HCT116 (cell line): ENCODE results near the gene SLC44A4. TPM values are rescaled to one million over a fixed set of nuclear protein-coding genes. Genes with fewer than 3 reads are reported as not detected.

ENCODE experiments used
- ATAC-seq: fragments of 200-7000 bp; cut with Tn5 transposase; 2 replicates; pipeline ENCODE4 v1.9.1; 2020; ENCODE audit warnings: mild to moderate bottlenecking, moderate library complexity
- BruUV-seq: library from RNA; stranded (reverse); fragments of 400-500 nt; replicated peaks from 2 replicates; lab custom pipeline; 2021; lab: Mats Ljungman, UMichigan
- CTCF ChIA-PET: fragments of 300-600 bp; sonication (Branson Sonifier 250); formaldehyde crosslinking; loops from one replicate; lab custom pipeline; 2021; ENCODE audit warnings: antibody characterized with exemption; lab: Charles Lee
- POLR2A ChIA-PET: fragments of 300-600, 350-600 bp; sonication (Branson Sonifier 250); formaldehyde crosslinking; loops from one replicate; lab custom pipeline; 2021; ENCODE audit warnings: antibody characterized with exemption; lab: Charles Lee
- RAD21 ChIA-PET, 2 experiments: fragments of 300-600 bp; sonication (Branson Sonifier 250); formaldehyde crosslinking; loops; one replicate each; lab custom pipeline; 2023; ENCODE audit warnings: low total read pairs in 2 of 2; ENCODE audit not compliant: uncharacterized antibody in 2 of 2, unreplicated experiment in 2 of 2, low non-redundant PET in 1 of 2; lab: Charles Lee
- DNase-seq: peaks from one replicate; pipeline ENCODE4 v3.0.0-alpha.2; 2010; ENCODE audit warnings: low read depth, low spot score
- H2AFZ ChIP-seq: fragments of 200-600 bp; shearing (Covaris generic), sonication (generic); 2 replicates; pipeline ENCODE4 v1.6.1; 2017; ENCODE audit warnings: low read depth, mixed run types, mixed read lengths, antibody characterized with exemption, low read length; ENCODE audit not compliant: poor library complexity, severe bottlenecking
- H3K27ac ChIP-seq: 2 replicates; pipeline ENCODE4 v1.5.1; 2012; ENCODE audit warnings: low read depth, low read length
- H3K27me3 ChIP-seq: fragments of 200-600 bp; sonication (generic); 2 replicates; pipeline ENCODE4 v1.6.1; 2016; ENCODE audit warnings: mixed run types, low read length, mixed read lengths; ENCODE audit not compliant: insufficient read depth
- H3K36me3 ChIP-seq, 2 experiments: fragments of 200-500 bp in 1 of 2; fragments of 200-600 bp in 1 of 2; sonication (Bioruptor generic) in 1 of 2; sonication (generic) in 1 of 2; 2 replicates each; pipeline versions ENCODE4 v1.5.1 to v1.6.1; 2014 to 2016; ENCODE audit warnings: low read length in 2 of 2, inconsistent platforms in 1 of 2, mixed read lengths in 1 of 2, mixed run types in 1 of 2; ENCODE audit not compliant: insufficient read depth in 2 of 2, control insufficient read depth in 1 of 2
- H3K4me1 ChIP-seq, 2 experiments: fragments of 200-600 bp in 1 of 2; sonication (generic) in 1 of 2; 2 replicates each; pipeline versions ENCODE4 v1.5.1 to v1.6.1; 2012 to 2017; ENCODE audit warnings: low read length in 2 of 2, inconsistent platforms in 1 of 2, mild to moderate bottlenecking in 1 of 2, mixed read lengths in 1 of 2, mixed run types in 1 of 2, moderate library complexity in 1 of 2; ENCODE audit not compliant: insufficient read depth in 2 of 2, control insufficient read depth in 1 of 2
- H3K4me2 ChIP-seq: fragments of 200-600 bp; sonication (generic); 2 replicates; pipeline ENCODE4 v1.6.1; 2017; ENCODE audit warnings: mixed run types, low read length, mixed read lengths
- H3K4me3 ChIP-seq, 2 experiments: fragments of 200-600 bp in 1 of 2; sonication (generic) in 1 of 2; replicated peaks in 1 of 2; 2 replicates each; pipeline ENCODE4 v1.5.1; 2011 to 2016; ENCODE audit warnings: low read length in 2 of 2, control low read depth in 1 of 2, low read depth in 1 of 2, mild to moderate bottlenecking in 1 of 2, mixed read lengths in 1 of 2, mixed run types in 1 of 2
- H3K79me2 ChIP-seq: fragments of 200-600 bp; sonication (generic); 2 replicates; pipeline ENCODE4 v1.6.1; 2017; ENCODE audit warnings: mild to moderate bottlenecking, mixed run types, low read length, moderate library complexity, mixed read lengths; ENCODE audit not compliant: insufficient read depth
- H3K9ac ChIP-seq: fragments of 200-600 bp; sonication (generic); 2 replicates; pipeline ENCODE4 v1.6.1; 2016; ENCODE audit warnings: low read length, mixed read lengths
- H3K9me2 ChIP-seq: fragments of 200-600 bp; sonication (generic), shearing (Covaris generic); 2 replicates; pipeline ENCODE4 v1.6.1; 2017; ENCODE audit warnings: mixed run types, mild to moderate bottlenecking, moderate library complexity; ENCODE audit not compliant: insufficient read depth
- H3K9me3 ChIP-seq, 2 experiments: fragments of 200-500 bp in 1 of 2; fragments of 200-600 bp in 1 of 2; sonication (Bioruptor generic) in 1 of 2; sonication (generic) in 1 of 2; 2 replicates each; pipeline ENCODE4 v1.6.1; 2014 to 2017; ENCODE audit warnings: low read length in 2 of 2, mixed read lengths in 2 of 2, inconsistent platforms in 1 of 2, low read depth in 1 of 2, mild to moderate bottlenecking in 1 of 2, mixed run types in 1 of 2, moderate library complexity in 1 of 2; ENCODE audit not compliant: control insufficient read depth in 1 of 2, insufficient read depth in 1 of 2
- H4K20me1 ChIP-seq: fragments of 200-600 bp; sonication (generic), shearing (Covaris generic); 2 replicates; pipeline ENCODE4 v1.6.1; 2017; ENCODE audit warnings: mixed run types, mild to moderate bottlenecking, moderate library complexity; ENCODE audit not compliant: insufficient read depth
- CTCF ChIP-seq, 3 experiments: fragments of 200-600 bp in 1 of 3; sonication (generic) in 1 of 3; IDR thresholded peaks in 2 of 3; conservative IDR thresholded peaks in 1 of 3; 2 replicates each; pipeline ENCODE4 v1.5.1; 2012 to 2017; ENCODE audit warnings: low read depth in 2 of 3, low read length in 2 of 3, antibody characterized with exemption in 1 of 3, borderline replicate concordance in 1 of 3, control low read depth in 1 of 3, mild to moderate bottlenecking in 1 of 3, mixed read lengths in 1 of 3, mixed run types in 1 of 3, moderate library complexity in 1 of 3; ENCODE audit not compliant: insufficient read depth in 1 of 3
- POLR2A ChIP-seq: IDR thresholded peaks from 2 replicates; pipeline ENCODE4 v1.7.0; 2011; ENCODE audit warnings: borderline replicate concordance; ENCODE audit not compliant: insufficient read depth, insufficient read length; ENCODE audit errors: extremely low read depth
- POLR2AphosphoS5 ChIP-seq: IDR thresholded peaks from 2 replicates; pipeline ENCODE4 v1.6.1; 2011; ENCODE audit warnings: mild to moderate bottlenecking, low read depth, low read length, moderate library complexity
- RAD21 ChIP-seq: IDR thresholded peaks from 2 replicates; pipeline ENCODE4 v1.6.1; 2012; ENCODE audit warnings: low read depth, mild to moderate bottlenecking
- YY1 ChIP-seq: IDR thresholded peaks from 2 replicates; pipeline ENCODE4 v1.6.1; 2011; ENCODE audit warnings: low read length, low read depth, moderate library complexity, mild to moderate bottlenecking; ENCODE audit not compliant: insufficient replicate concordance; ENCODE audit errors: extremely low read depth
- ZFX ChIP-seq: fragments of 450-650 bp; IDR thresholded peaks from 2 replicates; pipeline ENCODE4 v1.6.1; 2017
- intact Hi-C: fragments of 100-400 bp; cut with micrococcal nuclease; formaldehyde crosslinking; loops from 2 replicates; pipeline ENCODE4 v1.10.0; 2022
- total RNA-seq: library from RNA; stranded (reverse); gene quantifications from one replicate; pipeline ENCODE4 v1.2.1, GENCODE V29; 2021; ENCODE audit not compliant: unreplicated experiment

SLC44A4 gene
- total RNA-seq, 1 experiment from 2014 or later = 0.74 TPM

GRCh38 chr6:31834367-31835250 lies 44.2 kb downstream of the SLC44A4 start:
- ChIA-PET CTCF (no interaction called here), POLR2A (interaction anchor here (0.7 to 2.1 kb wide), 8 partner anchors 28 to 170 kb away, joined by 3 to 6 read pairs (median 4); partner anchors contain the start of genes ABHD16A, GPANK1, LSM2 and NEU1), RAD21 (no interaction called here)
- Histone ChIP-seq H3K9me2 (no peaks in the 10 kb centered on the region), H3K79me2 (peaks cover 73% of the 10 kb centered on the region), H3K9me3 (no peaks in the 10 kb centered on the region), H4K20me1 (peaks cover 28% of the 10 kb centered on the region), H3K4me3 (peak overlapping the region; percentile 98 to 99), H3K9ac (peak overlapping the region; percentile 100), H2AFZ (no peak overlapping the region), H3K27me3 (no peaks in the 10 kb centered on the region), H3K36me3 (peaks cover 22 to 42% of the 10 kb centered on the region in 2 experiments; a peak in 3 of 4 replicates), H3K4me1 (peaks cover 25 to 64% of the 10 kb centered on the region in 2 experiments), H3K27ac (peak overlapping the region; percentile 93), H3K4me2 (peak overlapping the region; percentile 94)
- no TSS peak for BruUV-seq
- DNase-seq (peak; percentile 77), ATAC-seq (peak; percentile 83)
- TF ChIP-seq RAD21 (no peak), POLR2AphosphoS5 (peak; percentile 99), POLR2A (peak; percentile 97), ZFX (0 out of 2 replicates have a peak, but pooled peaks have one; percentile 27), YY1 (peak; percentile 94), CTCF (IDR thresholded peaks at IDR 0.05 in 2 of 3, conservative IDR thresholded peaks at IDR 0.05 in 1 of 3; ENCODE audit: borderline replicate concordance in 1 of 3, insufficient read depth in 1 of 3, low read depth in 2 of 3, low read length in 2 of 3) (no peak)
- intact Hi-C loops = loop anchor here (1.0 to 10.0 kb wide), 4 partner anchors 28 to 290 kb away; partner anchors contain the start of genes ATP6V1G2, CLIC1, DDX39B and NEU1
